WTC11 (cell line): ENCODE data around the gene NAV3.

ENCODE experiments used
- IRF2 ChIP-seq: sonication (generic); formaldehyde crosslinking; IDR thresholded peaks from 2 replicates; pipeline ENCODE4 v1.8.0; 2022; ENCODE audit warnings: low read depth, missing genetic modification reagents, borderline replicate concordance
- MAX ChIP-seq: sonication (generic); formaldehyde crosslinking; IDR thresholded peaks from 2 replicates; pipeline ENCODE4 v1.8.0; 2022; ENCODE audit warnings: mild to moderate bottlenecking, missing genetic modification reagents
- ZNF281 ChIP-seq: sonication (generic); formaldehyde crosslinking; IDR thresholded peaks from 2 replicates; pipeline ENCODE4 v1.8.0; 2023; ENCODE audit warnings: mild to moderate bottlenecking, missing genetic modification reagents
- ZNF317 ChIP-seq: sonication (generic); formaldehyde crosslinking; IDR thresholded peaks from 2 replicates; pipeline ENCODE4 v1.8.1; 2023; ENCODE audit warnings: low read depth, mild to moderate bottlenecking, moderate library complexity, missing genetic modification reagents, borderline replicate concordance
- TF ChIP-seq, protein P1 (sequence below): fragments of 200-600 bp; IDR thresholded peaks from 2 replicates; pipeline ENCODE4 v1.8.0; 2022; ENCODE audit warnings: antibody characterized with exemption
- TF ChIP-seq, protein P2 (sequence below): sonication (generic); formaldehyde crosslinking; IDR thresholded peaks from 2 replicates; pipeline ENCODE4 v1.8.0; 2023; ENCODE audit warnings: missing genetic modification reagents, mild to moderate bottlenecking, borderline replicate concordance

- TF ChIP-seq MAX (CRISPR knock-in tag) = no peak
- TF ChIP-seq IRF2 (CRISPR knock-in tag) = no peak
- no peak for TF ChIP-seq ZNF317 (CRISPR knock-in tag)
- TF ChIP-seq, protein P1, sequence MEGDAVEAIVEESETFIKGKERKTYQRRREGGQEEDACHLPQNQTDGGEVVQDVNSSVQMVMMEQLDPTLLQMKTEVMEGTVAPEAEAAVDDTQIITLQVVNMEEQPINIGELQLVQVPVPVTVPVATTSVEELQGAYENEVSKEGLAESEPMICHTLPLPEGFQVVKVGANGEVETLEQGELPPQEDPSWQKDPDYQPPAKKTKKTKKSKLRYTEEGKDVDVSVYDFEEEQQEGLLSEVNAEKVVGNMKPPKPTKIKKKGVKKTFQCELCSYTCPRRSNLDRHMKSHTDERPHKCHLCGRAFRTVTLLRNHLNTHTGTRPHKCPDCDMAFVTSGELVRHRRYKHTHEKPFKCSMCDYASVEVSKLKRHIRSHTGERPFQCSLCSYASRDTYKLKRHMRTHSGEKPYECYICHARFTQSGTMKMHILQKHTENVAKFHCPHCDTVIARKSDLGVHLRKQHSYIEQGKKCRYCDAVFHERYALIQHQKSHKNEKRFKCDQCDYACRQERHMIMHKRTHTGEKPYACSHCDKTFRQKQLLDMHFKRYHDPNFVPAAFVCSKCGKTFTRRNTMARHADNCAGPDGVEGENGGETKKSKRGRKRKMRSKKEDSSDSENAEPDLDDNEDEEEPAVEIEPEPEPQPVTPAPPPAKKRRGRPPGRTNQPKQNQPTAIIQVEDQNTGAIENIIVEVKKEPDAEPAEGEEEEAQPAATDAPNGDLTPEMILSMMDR = no peak
- TF ChIP-seq, protein P2, sequence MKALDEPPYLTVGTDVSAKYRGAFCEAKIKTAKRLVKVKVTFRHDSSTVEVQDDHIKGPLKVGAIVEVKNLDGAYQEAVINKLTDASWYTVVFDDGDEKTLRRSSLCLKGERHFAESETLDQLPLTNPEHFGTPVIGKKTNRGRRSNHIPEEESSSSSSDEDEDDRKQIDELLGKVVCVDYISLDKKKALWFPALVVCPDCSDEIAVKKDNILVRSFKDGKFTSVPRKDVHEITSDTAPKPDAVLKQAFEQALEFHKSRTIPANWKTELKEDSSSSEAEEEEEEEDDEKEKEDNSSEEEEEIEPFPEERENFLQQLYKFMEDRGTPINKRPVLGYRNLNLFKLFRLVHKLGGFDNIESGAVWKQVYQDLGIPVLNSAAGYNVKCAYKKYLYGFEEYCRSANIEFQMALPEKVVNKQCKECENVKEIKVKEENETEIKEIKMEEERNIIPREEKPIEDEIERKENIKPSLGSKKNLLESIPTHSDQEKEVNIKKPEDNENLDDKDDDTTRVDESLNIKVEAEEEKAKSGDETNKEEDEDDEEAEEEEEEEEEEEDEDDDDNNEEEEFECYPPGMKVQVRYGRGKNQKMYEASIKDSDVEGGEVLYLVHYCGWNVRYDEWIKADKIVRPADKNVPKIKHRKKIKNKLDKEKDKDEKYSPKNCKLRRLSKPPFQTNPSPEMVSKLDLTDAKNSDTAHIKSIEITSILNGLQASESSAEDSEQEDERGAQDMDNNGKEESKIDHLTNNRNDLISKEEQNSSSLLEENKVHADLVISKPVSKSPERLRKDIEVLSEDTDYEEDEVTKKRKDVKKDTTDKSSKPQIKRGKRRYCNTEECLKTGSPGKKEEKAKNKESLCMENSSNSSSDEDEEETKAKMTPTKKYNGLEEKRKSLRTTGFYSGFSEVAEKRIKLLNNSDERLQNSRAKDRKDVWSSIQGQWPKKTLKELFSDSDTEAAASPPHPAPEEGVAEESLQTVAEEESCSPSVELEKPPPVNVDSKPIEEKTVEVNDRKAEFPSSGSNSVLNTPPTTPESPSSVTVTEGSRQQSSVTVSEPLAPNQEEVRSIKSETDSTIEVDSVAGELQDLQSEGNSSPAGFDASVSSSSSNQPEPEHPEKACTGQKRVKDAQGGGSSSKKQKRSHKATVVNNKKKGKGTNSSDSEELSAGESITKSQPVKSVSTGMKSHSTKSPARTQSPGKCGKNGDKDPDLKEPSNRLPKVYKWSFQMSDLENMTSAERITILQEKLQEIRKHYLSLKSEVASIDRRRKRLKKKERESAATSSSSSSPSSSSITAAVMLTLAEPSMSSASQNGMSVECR = no peak
- TF ChIP-seq ZNF281 = no peak
These were observed 93.2 kb downstream of the NAV3 start for GRCh38 chr12:77923882-77924281.
